Neural cell (in vitro differentiated cells): Measurements from ENCODE around the gene TSHR. TPM values are rescaled to one million over a fixed set of nuclear protein-coding genes. Genes with fewer than 3 reads are reported as not detected.

Experiments
- H2AFZ ChIP-seq: fragments of 200-600, 300-800 bp; sonication (generic), shearing (Covaris generic); 2 replicates; pipeline ENCODE4 v1.6.0; 2014; ENCODE audit warnings: low read depth, mild to moderate bottlenecking, antibody characterized with exemption, low read length, moderate library complexity
- H3F3A ChIP-seq: fragments of 200-600 bp; shearing (Covaris generic); 2 replicates; pipeline ENCODE4 v1.6.1; 2016; ENCODE audit warnings: mild to moderate bottlenecking, moderate library complexity, mixed read lengths, antibody characterized with exemption, low read length; ENCODE audit not compliant: insufficient read depth, poor library complexity, severe bottlenecking
- H3K27ac ChIP-seq: fragments of 200-600, 300-800 bp; sonication (generic), shearing (Covaris generic); 2 replicates; pipeline ENCODE4 v1.5.1; 2014; ENCODE audit warnings: mild to moderate bottlenecking, low read length, moderate library complexity
- H3K27me3 ChIP-seq: fragments of 300-800, 200-600 bp; sonication (generic), shearing (Covaris generic); 2 replicates; pipeline ENCODE4 v1.6.0; 2014; ENCODE audit warnings: mild to moderate bottlenecking, low read depth, low read length, moderate library complexity; ENCODE audit not compliant: insufficient read depth
- H3K36me3 ChIP-seq: fragments of 300-800, 200-600 bp; sonication (generic), shearing (Covaris generic); 2 replicates; pipeline ENCODE4 v1.5.1; 2014; ENCODE audit warnings: mild to moderate bottlenecking, antibody characterized with exemption, low read length, moderate library complexity; ENCODE audit not compliant: insufficient read depth
- H3K4me2 ChIP-seq: fragments of 300-800, 200-600 bp; sonication (generic), shearing (Covaris generic); 2 replicates; pipeline ENCODE4 v1.6.0; 2014; ENCODE audit warnings: mild to moderate bottlenecking, low read length
- H3K4me3 ChIP-seq: fragments of 300-800, 200-600 bp; sonication (generic), shearing (Covaris generic); 2 replicates; pipeline ENCODE4 v1.5.1; 2014; ENCODE audit warnings: mild to moderate bottlenecking, low read length, moderate library complexity
- H3K79me2 ChIP-seq: fragments of 200-600 bp; shearing (Covaris generic); replicated peaks from 2 replicates; pipeline ENCODE4 v1.6.0; 2014; ENCODE audit warnings: mild to moderate bottlenecking, low read length, moderate library complexity; ENCODE audit not compliant: insufficient read depth
- H3K9ac ChIP-seq: fragments of 300-800, 200-600 bp; sonication (generic), shearing (Covaris generic); 2 replicates; pipeline ENCODE4 v1.6.1; 2016; ENCODE audit warnings: mild to moderate bottlenecking, low read length, mixed read lengths
- H3K9me2 ChIP-seq: fragments of 200-600 bp; shearing (Covaris generic); 2 replicates; pipeline ENCODE4 v1.6.1; 2016; ENCODE audit warnings: mild to moderate bottlenecking, low read length, mixed read lengths; ENCODE audit not compliant: insufficient read depth
- H3K9me3 ChIP-seq: fragments of 200-600, 300-800 bp; sonication (generic), shearing (Covaris generic); 2 replicates; pipeline ENCODE4 v1.6.1; 2016; ENCODE audit warnings: mild to moderate bottlenecking, mixed run types, low read length, moderate library complexity, mixed read lengths
- H4K20me1 ChIP-seq: fragments of 200-600 bp; shearing (Covaris generic); 2 replicates; pipeline ENCODE4 v1.6.1; 2016; ENCODE audit warnings: mild to moderate bottlenecking, mixed run types; ENCODE audit not compliant: insufficient read depth
- EP300 ChIP-seq: fragments of 450-650 bp; conservative IDR thresholded peaks from 2 replicates; pipeline ENCODE4 v1.6.1; 2014; ENCODE audit warnings: antibody characterized with exemption, mild to moderate bottlenecking, moderate library complexity; ENCODE audit not compliant: poor library complexity, severe bottlenecking
- EZH2 ChIP-seq: fragments of 200-600, 300-800 bp; shearing (Covaris generic), sonication (generic); IDR thresholded peaks from 2 replicates; pipeline ENCODE4 v1.6.1; 2014; ENCODE audit warnings: antibody characterized with exemption, low read length, borderline replicate concordance, mild to moderate bottlenecking; ENCODE audit not compliant: insufficient read depth, poor library complexity, severe bottlenecking
- MXI1 ChIP-seq: fragments of 450-650 bp; conservative IDR thresholded peaks from 2 replicates; pipeline ENCODE4 v1.6.1; 2014; ENCODE audit warnings: antibody characterized with exemption, mild to moderate bottlenecking; ENCODE audit not compliant: poor library complexity, severe bottlenecking
- POLR2AphosphoS5 ChIP-seq: IDR thresholded peaks from 2 replicates; pipeline ENCODE4 v1.6.1; 2012
- RAD21 ChIP-seq: fragments of 450-650 bp; conservative IDR thresholded peaks from 2 replicates; pipeline ENCODE4 v1.6.1; 2014; ENCODE audit warnings: antibody characterized with exemption, mild to moderate bottlenecking, moderate library complexity
- SMC3 ChIP-seq: fragments of 450-650 bp; conservative IDR thresholded peaks from 2 replicates; pipeline ENCODE4 v1.6.1; 2014; ENCODE audit warnings: antibody characterized with exemption, mild to moderate bottlenecking, moderate library complexity; ENCODE audit not compliant: poor library complexity
- TAF1 ChIP-seq: IDR thresholded peaks from 2 replicates; pipeline ENCODE4 v1.6.1; 2012; ENCODE audit warnings: low read depth
- polyA plus RNA-seq: library from polyadenylated mRNA; depleted of rRNA; stranded (reverse); fragments of >200 nt; gene quantifications from 2 replicates; pipeline ENCODE4 v1.2.3, GENCODE V29; 2014
- TF ChIP-seq, protein P1 (sequence below): fragments of 450-650 bp; IDR thresholded peaks from 2 replicates; pipeline ENCODE4 v1.5.1; 2014; ENCODE audit warnings: antibody characterized with exemption, mild to moderate bottlenecking, moderate library complexity; ENCODE audit not compliant: poor library complexity, severe bottlenecking
- TF ChIP-seq, protein P2 (sequence below): IDR thresholded peaks from 2 replicates; pipeline ENCODE4 v1.6.1; 2012; ENCODE audit warnings: borderline replicate concordance

Gene TSHR
- polyA plus RNA-seq, 1 donor from 2014 or later, result not detected

DNA sequence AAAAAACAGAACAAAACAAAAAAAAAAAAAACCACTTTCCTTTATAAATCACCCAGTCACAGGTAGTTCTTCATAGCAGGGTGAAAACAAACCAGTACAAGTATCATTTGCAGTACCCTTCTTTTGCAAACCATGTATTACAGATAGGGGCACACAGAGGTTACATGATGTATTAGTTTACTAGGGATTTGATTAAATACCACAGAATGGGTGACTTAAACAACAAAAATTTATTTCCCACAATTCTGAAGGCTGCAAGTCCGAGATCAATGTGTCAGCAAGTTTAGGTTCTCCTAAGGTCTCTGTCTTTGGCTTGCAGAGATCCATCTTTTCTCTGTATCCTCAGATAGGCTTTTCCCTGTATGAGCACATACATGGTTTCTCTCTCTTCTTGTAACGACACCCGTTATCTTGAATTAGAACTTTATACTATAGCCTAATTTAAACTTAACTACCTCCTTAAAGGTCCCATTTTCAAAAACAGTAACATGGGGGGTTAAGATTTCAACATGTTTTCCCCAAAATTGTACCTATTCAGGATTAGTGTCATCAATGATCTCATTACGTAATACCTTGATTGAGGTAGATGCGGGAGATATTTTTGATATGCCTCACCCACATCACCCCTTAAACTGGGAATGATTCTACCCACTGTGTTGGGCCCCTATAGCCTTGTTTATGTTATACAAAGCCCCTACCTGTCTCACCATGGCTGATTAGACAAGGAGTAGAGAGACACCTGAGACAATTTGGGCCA, 10.4 kb upstream of the TSHR start:
- TF ChIP-seq, protein P1, sequence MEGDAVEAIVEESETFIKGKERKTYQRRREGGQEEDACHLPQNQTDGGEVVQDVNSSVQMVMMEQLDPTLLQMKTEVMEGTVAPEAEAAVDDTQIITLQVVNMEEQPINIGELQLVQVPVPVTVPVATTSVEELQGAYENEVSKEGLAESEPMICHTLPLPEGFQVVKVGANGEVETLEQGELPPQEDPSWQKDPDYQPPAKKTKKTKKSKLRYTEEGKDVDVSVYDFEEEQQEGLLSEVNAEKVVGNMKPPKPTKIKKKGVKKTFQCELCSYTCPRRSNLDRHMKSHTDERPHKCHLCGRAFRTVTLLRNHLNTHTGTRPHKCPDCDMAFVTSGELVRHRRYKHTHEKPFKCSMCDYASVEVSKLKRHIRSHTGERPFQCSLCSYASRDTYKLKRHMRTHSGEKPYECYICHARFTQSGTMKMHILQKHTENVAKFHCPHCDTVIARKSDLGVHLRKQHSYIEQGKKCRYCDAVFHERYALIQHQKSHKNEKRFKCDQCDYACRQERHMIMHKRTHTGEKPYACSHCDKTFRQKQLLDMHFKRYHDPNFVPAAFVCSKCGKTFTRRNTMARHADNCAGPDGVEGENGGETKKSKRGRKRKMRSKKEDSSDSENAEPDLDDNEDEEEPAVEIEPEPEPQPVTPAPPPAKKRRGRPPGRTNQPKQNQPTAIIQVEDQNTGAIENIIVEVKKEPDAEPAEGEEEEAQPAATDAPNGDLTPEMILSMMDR, result no peak
- TF ChIP-seq RAD21, result no peak
- no peak for TF ChIP-seq POLR2AphosphoS5
- no peak for TF ChIP-seq EP300
- no peak for TF ChIP-seq MXI1
- TF ChIP-seq, protein P2, sequence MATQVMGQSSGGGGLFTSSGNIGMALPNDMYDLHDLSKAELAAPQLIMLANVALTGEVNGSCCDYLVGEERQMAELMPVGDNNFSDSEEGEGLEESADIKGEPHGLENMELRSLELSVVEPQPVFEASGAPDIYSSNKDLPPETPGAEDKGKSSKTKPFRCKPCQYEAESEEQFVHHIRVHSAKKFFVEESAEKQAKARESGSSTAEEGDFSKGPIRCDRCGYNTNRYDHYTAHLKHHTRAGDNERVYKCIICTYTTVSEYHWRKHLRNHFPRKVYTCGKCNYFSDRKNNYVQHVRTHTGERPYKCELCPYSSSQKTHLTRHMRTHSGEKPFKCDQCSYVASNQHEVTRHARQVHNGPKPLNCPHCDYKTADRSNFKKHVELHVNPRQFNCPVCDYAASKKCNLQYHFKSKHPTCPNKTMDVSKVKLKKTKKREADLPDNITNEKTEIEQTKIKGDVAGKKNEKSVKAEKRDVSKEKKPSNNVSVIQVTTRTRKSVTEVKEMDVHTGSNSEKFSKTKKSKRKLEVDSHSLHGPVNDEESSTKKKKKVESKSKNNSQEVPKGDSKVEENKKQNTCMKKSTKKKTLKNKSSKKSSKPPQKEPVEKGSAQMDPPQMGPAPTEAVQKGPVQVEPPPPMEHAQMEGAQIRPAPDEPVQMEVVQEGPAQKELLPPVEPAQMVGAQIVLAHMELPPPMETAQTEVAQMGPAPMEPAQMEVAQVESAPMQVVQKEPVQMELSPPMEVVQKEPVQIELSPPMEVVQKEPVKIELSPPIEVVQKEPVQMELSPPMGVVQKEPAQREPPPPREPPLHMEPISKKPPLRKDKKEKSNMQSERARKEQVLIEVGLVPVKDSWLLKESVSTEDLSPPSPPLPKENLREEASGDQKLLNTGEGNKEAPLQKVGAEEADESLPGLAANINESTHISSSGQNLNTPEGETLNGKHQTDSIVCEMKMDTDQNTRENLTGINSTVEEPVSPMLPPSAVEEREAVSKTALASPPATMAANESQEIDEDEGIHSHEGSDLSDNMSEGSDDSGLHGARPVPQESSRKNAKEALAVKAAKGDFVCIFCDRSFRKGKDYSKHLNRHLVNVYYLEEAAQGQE, result no peak
- no peak for TF ChIP-seq SMC3
- TF ChIP-seq TAF1, result no peak
- TF ChIP-seq EZH2, result no peak

DNA sequence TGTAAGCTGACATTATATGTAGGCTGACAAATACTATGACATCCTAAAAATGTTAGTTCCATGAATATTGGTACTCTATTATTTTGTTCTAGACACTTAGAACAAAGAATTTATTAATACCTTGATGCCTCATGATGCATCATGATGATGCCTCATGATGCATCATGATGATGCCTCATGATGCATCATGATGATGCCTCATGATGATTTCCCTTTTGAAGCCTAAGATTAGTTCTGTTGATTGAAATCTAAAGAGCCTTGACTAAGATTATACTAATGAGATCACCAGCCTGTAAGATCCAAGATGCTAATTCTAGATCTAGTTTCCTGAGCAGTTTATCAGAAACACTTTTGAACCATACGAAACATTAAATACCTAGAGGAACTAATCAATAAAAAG, 9.2 kb upstream of the TSHR start:
- no peaks in the 10 kb centered on the region for H3K36me3 ChIP-seq
- H3K9me2 ChIP-seq, result no peaks in the 10 kb centered on the region
- no peaks in the 10 kb centered on the region for H3K79me2 ChIP-seq
- H3K4me3 ChIP-seq, result no peak overlapping the region
- no peaks in the 10 kb centered on the region for H3K27me3 ChIP-seq
- H3K9ac ChIP-seq, result no peak overlapping the region
- no peak overlapping the region for H3K4me2 ChIP-seq
- H3K27ac ChIP-seq, result no peak overlapping the region
- no peak overlapping the region for H2AFZ ChIP-seq
- TF ChIP-seq RAD21 (no peak), SMC3 (no peak), EZH2 (no peak), EP300 (no peak), TAF1 (no peak), MXI1 (no peak), POLR2AphosphoS5 (no peak)
- TF ChIP-seq, protein P2, result no peak
- TF ChIP-seq, protein P1, result no peak
- H3K9me3 ChIP-seq, result no peaks in the 10 kb centered on the region
- H4K20me1 ChIP-seq, result no peaks in the 10 kb centered on the region
- no peaks in the 10 kb centered on the region for H3F3A ChIP-seq

More for the DNA sequence above, 10.4 kb upstream of the TSHR start:
- H3K9me2 ChIP-seq, result no peaks in the 10 kb centered on the region
- no peaks in the 10 kb centered on the region for H3K9me3 ChIP-seq
- no peaks in the 10 kb centered on the region for H4K20me1 ChIP-seq
- no peak overlapping the region for H3K9ac ChIP-seq
- no peaks in the 10 kb centered on the region for H3K79me2 ChIP-seq
- no peak overlapping the region for H3K4me3 ChIP-seq
- no peaks in the 10 kb centered on the region for H3K36me3 ChIP-seq
- H3K27ac ChIP-seq, result no peak overlapping the region
- no peak overlapping the region for H3K4me2 ChIP-seq
- H2AFZ ChIP-seq, result no peak overlapping the region
- no peaks in the 10 kb centered on the region for H3F3A ChIP-seq
- no peaks in the 10 kb centered on the region for H3K27me3 ChIP-seq
